Astrocyte of the cerebellum (primary cell): ENCODE results near the gene PHOX2A.
"Not testable (repeated sequence)": the region's sequence is repeated elsewhere in the genome, so short reads cannot be mapped to it uniquely, and the experiment has no call there.

Experiments
- DNase-seq: peaks from one replicate; pipeline ENCODE4 v3.0.0-alpha.2; 2011; ENCODE audit warnings: low read depth
- H3K4me3 ChIP-seq: 2 replicates; pipeline ENCODE4 v1.5.1; 2011; ENCODE audit warnings: mild to moderate bottlenecking, low read depth, low read length, moderate library complexity
- in situ Hi-C: cut with HindIII; loops from 2 replicates; pipeline ENCODE4 v1.10.0; 2017; ENCODE audit warnings: low sequenced_read_pairs
- TF ChIP-seq, protein P1 (sequence below): IDR thresholded peaks from 2 replicates; pipeline ENCODE4 v1.5.1; 2012; ENCODE audit warnings: low read length, low read depth, moderate library complexity, mild to moderate bottlenecking; ENCODE audit errors: missing control alignments

PHOX2A gene

DNA sequence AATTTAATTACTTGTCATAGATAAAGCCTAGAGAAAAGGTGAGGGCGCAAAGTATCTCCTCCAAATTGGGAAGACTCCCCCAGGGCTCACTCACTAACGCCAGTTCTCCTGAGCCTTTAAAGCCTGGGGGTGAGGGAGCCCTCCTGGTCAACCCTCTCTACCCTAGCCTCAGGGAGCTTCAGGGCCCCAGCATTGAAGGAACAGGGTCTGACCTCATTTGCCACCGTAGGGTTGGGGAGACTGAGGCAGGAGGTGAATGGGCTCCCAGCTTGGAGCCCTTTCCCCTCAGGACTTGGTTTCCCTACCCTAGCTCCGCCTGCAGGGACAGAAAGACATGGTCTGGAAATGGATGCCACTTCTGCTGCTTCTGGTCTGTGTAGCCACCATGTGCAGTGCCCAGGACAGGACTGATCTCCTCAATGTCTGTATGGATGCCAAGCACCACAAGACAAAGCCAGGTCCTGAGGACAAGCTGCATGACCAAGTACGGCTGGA is 25.7 kb downstream of the PHOX2A start:
- TF ChIP-seq, protein P1, sequence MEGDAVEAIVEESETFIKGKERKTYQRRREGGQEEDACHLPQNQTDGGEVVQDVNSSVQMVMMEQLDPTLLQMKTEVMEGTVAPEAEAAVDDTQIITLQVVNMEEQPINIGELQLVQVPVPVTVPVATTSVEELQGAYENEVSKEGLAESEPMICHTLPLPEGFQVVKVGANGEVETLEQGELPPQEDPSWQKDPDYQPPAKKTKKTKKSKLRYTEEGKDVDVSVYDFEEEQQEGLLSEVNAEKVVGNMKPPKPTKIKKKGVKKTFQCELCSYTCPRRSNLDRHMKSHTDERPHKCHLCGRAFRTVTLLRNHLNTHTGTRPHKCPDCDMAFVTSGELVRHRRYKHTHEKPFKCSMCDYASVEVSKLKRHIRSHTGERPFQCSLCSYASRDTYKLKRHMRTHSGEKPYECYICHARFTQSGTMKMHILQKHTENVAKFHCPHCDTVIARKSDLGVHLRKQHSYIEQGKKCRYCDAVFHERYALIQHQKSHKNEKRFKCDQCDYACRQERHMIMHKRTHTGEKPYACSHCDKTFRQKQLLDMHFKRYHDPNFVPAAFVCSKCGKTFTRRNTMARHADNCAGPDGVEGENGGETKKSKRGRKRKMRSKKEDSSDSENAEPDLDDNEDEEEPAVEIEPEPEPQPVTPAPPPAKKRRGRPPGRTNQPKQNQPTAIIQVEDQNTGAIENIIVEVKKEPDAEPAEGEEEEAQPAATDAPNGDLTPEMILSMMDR: no peak
- no peak for DNase-seq
- in situ Hi-C loops: no loop called here
- H3K4me3 ChIP-seq: no peak overlapping the region

DNA sequence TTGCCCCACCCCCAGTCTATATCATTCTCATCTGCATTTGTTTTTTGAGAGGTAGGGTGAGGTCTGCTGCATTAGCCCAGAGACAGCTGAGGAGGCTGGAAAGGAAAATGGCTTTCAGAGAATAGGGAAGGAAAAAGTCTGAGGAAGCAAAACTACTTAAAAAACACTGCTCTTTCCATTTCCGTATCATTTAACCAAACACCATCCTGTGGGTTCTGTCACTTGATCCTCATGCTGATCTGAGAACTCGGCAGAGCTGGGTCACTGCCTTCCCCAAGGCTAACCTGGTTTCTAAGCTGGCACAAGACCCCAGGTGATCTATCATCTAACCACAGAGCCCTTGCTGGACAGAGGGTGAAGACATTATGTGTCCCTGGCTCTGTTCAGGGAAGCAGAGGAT is 26.1 kb downstream of the PHOX2A start:
- H3K4me3 ChIP-seq: no peak overlapping the region
- DNase-seq: no peak
- in situ Hi-C loops: no loop called here
- TF ChIP-seq, protein P1: no peak

DNA sequence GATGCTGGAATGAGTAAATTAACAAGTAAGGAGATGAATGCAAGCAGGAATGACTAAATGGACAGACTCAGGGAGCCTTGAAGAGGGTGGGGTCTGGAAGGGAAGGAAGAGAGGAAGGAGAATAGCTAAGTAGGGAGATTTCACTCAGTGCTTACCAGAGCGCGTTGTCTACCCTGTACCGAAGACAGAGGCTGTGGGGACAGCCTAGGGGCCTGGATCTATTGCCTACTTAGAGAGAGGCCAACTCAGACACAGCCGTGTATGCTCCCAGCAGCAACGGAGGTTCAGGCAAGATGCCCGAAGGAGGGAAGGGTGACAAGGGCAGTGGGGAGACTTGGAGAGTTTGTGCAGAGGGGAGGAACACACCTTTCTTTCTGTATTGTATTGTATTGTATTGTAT is 27.3 kb downstream of the PHOX2A start, which contains the start of gene FOLR2:
TSS of gene FOLR2 (plus strand) at position 157 of the 400 bp plus-strand sequence. CDS start 1,791 bp downstream, outside the sequence.
- DNase-seq: no peak
- in situ Hi-C loops: no loop called here
- no peak within 1 kb of the TSS for H3K4me3 ChIP-seq
- TF ChIP-seq, protein P1: no peak

DNA sequence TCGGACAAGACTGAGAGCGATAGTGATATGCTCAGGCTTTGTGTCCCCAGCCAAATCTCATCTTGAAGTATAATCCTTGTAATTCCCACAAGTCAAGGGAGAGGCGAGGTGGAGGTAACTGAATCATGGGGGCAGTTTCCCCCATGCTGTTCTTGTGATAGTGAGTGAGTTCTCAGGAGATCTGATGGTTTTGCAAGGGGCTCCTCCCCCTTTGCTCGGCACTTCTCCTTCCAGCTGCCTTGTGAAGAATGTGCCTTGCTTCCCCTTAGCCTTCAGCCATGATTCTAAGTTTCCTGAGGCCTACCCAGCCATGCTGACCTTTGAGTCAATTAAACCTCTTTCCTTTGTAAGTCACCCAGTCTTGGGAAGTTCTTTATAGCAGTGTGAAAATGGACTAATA is 34.9 kb downstream of the PHOX2A start:
- no peak for DNase-seq
- in situ Hi-C loops: no loop called here

DNA sequence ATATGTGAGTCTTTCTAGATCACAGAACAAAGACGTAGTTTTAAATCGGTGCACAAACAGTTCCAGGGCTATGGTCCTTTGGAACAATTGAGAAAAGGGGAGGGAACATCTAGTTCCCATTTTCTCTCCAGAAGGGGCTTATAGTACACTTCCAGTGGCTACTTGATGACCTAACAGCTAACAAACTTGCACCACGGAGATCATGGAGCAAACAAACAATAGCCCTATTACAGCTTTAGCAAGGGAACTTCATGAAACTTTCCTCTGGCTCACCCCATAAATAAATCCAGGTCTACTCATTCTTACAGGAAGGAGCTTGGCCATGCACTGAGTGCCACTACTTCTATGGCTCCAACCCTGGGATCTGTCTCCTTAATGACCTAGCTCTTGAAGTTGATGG is 35.7 kb downstream of the PHOX2A start:
- in situ Hi-C loops: no loop called here
- TF ChIP-seq, protein P1: no peak
- DNase-seq: no peak
- H3K4me3 ChIP-seq: no peak overlapping the region

More for the DNA sequence above, 34.9 kb downstream of the PHOX2A start:
- TF ChIP-seq, protein P1: no peak
- no peak overlapping the region for H3K4me3 ChIP-seq

DNA sequence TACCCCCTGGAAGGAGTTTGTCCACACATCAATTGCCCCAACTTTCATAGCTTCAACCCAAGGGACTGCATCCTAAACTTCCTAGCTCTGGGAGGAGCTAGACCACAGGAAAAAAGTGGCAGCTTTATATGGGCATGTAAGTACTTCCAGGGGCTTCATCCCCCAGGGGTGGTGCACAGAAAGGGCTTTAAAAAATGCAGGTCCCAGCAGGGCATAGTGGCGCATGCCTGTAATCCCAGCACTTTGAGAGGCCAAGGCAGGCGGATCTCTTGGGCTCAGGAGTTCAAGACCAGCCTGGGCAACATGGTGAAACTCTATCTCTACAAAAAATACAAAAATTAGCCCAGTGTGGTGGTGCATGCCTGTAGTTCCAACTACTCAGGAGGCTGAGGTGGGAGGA is 37.2 kb downstream of the PHOX2A start:
- H3K4me3 ChIP-seq, in situ Hi-C loops, DNase-seq: not testable (repeated sequence)

DNA sequence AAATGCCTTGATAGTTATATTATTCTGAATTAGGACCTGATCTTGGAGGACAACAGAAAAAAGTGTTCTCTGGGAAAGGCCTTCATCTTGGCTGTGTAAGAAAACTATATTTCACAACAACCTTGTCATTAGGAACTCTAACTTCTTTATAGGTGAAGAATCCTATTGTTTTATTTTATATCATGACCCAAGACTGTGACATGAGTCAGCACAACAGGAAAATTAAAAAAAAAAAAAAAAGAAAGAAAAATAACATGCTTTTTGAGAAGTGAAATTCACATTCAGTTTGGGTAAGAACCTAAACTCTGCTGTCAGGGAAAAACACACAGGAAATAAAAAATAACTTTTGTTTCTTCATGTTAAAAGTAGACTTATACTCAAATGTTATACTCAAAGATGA is 39.1 kb downstream of the PHOX2A start:
- in situ Hi-C loops: no loop called here
- DNase-seq: no peak
- no peak overlapping the region for H3K4me3 ChIP-seq
- TF ChIP-seq, protein P1: no peak
